Activated T-helper 17 cell treated with anti-CD3 and anti-CD28 coated beads, Interleukin-2, amount 50 U/mL, for 72 hours (primary cell): ENCODE results near the gene DBR1. TPM values are rescaled to one million over a fixed set of nuclear protein-coding genes. Genes with fewer than 3 reads are reported as not detected.
A peak's percentile ranks its signal among the peaks of the same experiment; 100 is the strongest.

Source experiments
- ATAC-seq: fragments of 150-1000 bp; cut with Tn5 transposase; replicated peaks from 2 replicates; pipeline ENCODE4 v1.10.0; 2021; ENCODE audit warnings: mild to moderate bottlenecking, moderate library complexity
- H3K27ac Mint-ChIP-seq: one replicate; pipeline ENCODE4 v1.8.0; 2022; ENCODE audit warnings: mixed read lengths
- H3K27me3 Mint-ChIP-seq: one replicate; pipeline ENCODE4 v1.8.0; 2022; ENCODE audit warnings: mixed read lengths
- H3K36me3 Mint-ChIP-seq: one replicate; pipeline ENCODE4 v1.8.0; 2022; ENCODE audit warnings: low read depth, mild to moderate bottlenecking, mixed read lengths
- H3K4me1 Mint-ChIP-seq: one replicate; pipeline ENCODE4 v1.8.0; 2022; ENCODE audit warnings: mixed read lengths
- H3K4me3 Mint-ChIP-seq: one replicate; pipeline ENCODE4 v1.8.0; 2022; ENCODE audit warnings: mild to moderate bottlenecking, mixed read lengths
- H3K9me3 Mint-ChIP-seq: one replicate; pipeline ENCODE4 v1.8.0; 2022; ENCODE audit warnings: mixed read lengths
- total RNA-seq, 2 donors: library from RNA; stranded (reverse); gene quantifications; one replicate each; pipeline ENCODE4 v1.2.3, GENCODE V29; 2022

Gene DBR1
- total RNA-seq, 2 donors from 2014 or later, result 21.2 to 28.6 TPM

DNA sequence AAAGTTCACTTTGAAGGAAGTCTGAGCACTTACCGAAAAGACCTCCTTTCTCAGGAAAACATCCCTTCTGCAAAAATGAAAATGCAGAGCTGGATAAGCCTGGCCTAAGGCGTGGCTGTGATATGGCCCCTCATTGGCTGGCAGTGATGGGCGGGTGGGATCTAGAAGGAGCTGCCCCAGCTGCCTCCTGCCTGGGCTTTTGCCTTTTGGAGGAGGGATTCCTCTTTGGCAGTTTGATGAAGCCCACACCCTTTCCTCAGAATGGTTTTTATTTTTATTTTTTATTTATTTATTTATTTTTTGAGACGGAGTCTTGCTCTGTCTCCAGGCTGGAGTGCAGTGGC, 55.3 kb downstream of the DBR1 start:
- Mint-ChIP-seq H3K27me3 (peaks cover 32% of the 10 kb centered on the region), H3K27ac (no peak overlapping the region), H3K4me1 (peaks cover 5% of the 10 kb centered on the region), H3K9me3 (no peaks in the 10 kb centered on the region), H3K36me3 (no peaks in the 10 kb centered on the region), H3K4me3 (no peak overlapping the region)
- no peak for ATAC-seq

- no peaks in the 10 kb centered on the region for H3K9me3 Mint-ChIP-seq
- peaks cover 28% of the 10 kb centered on the region for H3K27me3 Mint-ChIP-seq
- no peak overlapping the region for H3K27ac Mint-ChIP-seq
- peaks cover 5% of the 10 kb centered on the region for H3K4me1 Mint-ChIP-seq
- peak; percentile 75 for ATAC-seq
- no peak overlapping the region for H3K4me3 Mint-ChIP-seq
- no peaks in the 10 kb centered on the region for H3K36me3 Mint-ChIP-seq
Measured at GRCh38 chr3:138118612-138119422, 55.9 kb downstream of the DBR1 start.

GRCh38 chr3:138114988-138115971, 59.4 kb downstream of the DBR1 start, which contains the start of gene DZIP1L:
TSS of gene DZIP1L (minus strand) at chr3:138115608. CDS start at chr3:138103971, 11,637 bp downstream.
- Mint-ChIP-seq H3K9me3 (no peaks in the 10 kb centered on the region), H3K4me1 (peaks cover 5% of the 10 kb centered on the region), H3K36me3 (no peaks in the 10 kb centered on the region), H3K4me3 (peak within 1 kb of the TSS; percentile 53), H3K27me3 (peaks cover 33% of the 10 kb centered on the region), H3K27ac (no peak within 1 kb of the TSS)
- ATAC-seq, result peak; percentile 83

- Mint-ChIP-seq H3K4me3 (peak overlapping the region; percentile 53), H3K9me3 (no peaks in the 10 kb centered on the region), H3K27me3 (peaks cover 33% of the 10 kb centered on the region)
Measured at GRCh38 chr3:138114431-138114918, 60.2 kb downstream of the DBR1 start.

DNA sequence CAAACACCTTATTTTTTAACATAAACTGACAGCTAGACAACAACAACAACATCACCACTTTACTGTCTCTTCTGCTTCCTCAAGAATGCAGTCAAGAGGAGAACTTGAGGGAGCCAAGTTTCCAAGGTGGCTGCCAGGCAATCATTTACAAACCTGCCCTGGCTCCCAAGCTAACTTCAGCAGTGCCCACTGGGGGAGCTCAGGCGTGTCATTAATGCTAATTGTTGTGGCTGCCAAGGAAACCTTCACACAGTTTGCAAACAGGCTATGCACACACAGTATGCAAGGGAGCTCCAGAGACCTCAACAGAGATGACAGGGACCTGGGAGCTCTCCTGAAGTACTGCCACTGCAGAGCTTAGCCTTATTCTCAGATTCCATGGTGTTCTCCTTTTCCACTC, 61.4 kb downstream of the DBR1 start:
- ATAC-seq, result no peak
- peaks cover 5% of the 10 kb centered on the region for H3K4me1 Mint-ChIP-seq
- H3K9me3 Mint-ChIP-seq, result no peaks in the 10 kb centered on the region
- no peak overlapping the region for H3K27ac Mint-ChIP-seq
- H3K4me3 Mint-ChIP-seq, result no peak overlapping the region
- peaks cover 37% of the 10 kb centered on the region for H3K27me3 Mint-ChIP-seq
- H3K36me3 Mint-ChIP-seq, result no peaks in the 10 kb centered on the region

More at GRCh38 chr3:138114431-138114918, 60.2 kb downstream of the DBR1 start:
- H3K4me1 Mint-ChIP-seq, result peaks cover 5% of the 10 kb centered on the region
- H3K27ac Mint-ChIP-seq, result no peak overlapping the region
- H3K36me3 Mint-ChIP-seq, result no peaks in the 10 kb centered on the region
- no peak for ATAC-seq

- Mint-ChIP-seq H3K27me3 (peaks cover 38% of the 10 kb centered on the region), H3K9me3 (no peaks in the 10 kb centered on the region), H3K27ac (no peak overlapping the region), H3K36me3 (no peaks in the 10 kb centered on the region), H3K4me1 (peaks cover 5% of the 10 kb centered on the region), H3K4me3 (no peak overlapping the region)
- ATAC-seq, result no peak
Measured at GRCh38 chr3:138112362-138112761, 62.4 kb downstream of the DBR1 start.

Other genes starting within 250 kb of the DBR1 start
- not detected for gene CLDN18, start 164.8 kb downstream of the DBR1 start, total RNA-seq
- gene DZIP1L, start 59.3 kb downstream of the DBR1 start, total RNA-seq, result not detected
- gene A4GNT, start 42.5 kb downstream of the DBR1 start, total RNA-seq, result not detected
- gene ARMC8, start 12.4 kb upstream of the DBR1 start, total RNA-seq, result 10 to 100 TPM; 30.0 to 39.7 TPM
- 1 to 10 TPM; 1.6 to 6.8 TPM for gene NME9, start 154.9 kb upstream of the DBR1 start, total RNA-seq
- gene MRAS, start 173.7 kb upstream of the DBR1 start, total RNA-seq, result under 1 TPM; 0.37 to 0.67 TPM